ENCODE results near the gene TOMM40. TPM values are rescaled to one million over a fixed set of nuclear protein-coding genes. Genes with fewer than 3 reads are reported as not detected.

Gene TOMM40
- total and polyA plus RNA-seq, 2 of the 13 experiments (the other 11 are each of a cell fraction or from before 2014, with no cell fraction given), result 72.0 to 110 TPM

DNA sequence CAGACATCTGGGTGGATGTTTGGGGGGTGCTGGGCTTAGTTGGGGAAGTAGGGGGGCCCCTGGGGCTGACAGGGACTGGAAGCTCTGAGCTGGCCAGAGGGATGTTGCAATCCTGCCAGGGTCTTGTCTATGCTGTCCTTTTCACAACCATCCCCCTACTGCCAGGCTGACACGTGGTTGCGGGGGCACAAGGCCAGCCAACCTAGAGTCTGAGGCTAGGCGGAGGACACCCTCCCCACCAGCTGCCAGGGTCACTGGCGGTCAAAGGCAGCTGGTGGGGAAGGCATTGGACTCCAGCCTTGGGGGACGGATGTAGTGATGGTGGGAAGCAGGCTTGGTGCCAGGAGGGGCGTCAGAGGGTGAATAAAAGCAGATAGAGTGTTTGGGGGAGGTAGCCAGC is 21.8 kb downstream of the TOMM40 start (continued):
- no peak for TF ChIP-seq BHLHE40 (IDR thresholded peaks at IDR 0.05; ENCODE audit: low read length)
- TF ChIP-seq HOXA9 (CRISPR knock-in tag; IDR thresholded peaks at IDR 0.05; ENCODE audit: borderline replicate concordance), result 0 out of 2 replicates have a peak, but pooled peaks have one; percentile 51
- TF ChIP-seq ZNF780A (CRISPR knock-in tag; IDR thresholded peaks at IDR 0.05), result 0 out of 2 replicates have a peak, but pooled peaks have one; percentile 57
- no peak for TF ChIP-seq ZFYVE20 (CRISPR knock-in tag; IDR thresholded peaks at IDR 0.05; ENCODE audit: borderline replicate concordance, low read depth)
- no peak for TF ChIP-seq SMAD1 (CRISPR knock-in tag; IDR thresholded peaks at IDR 0.05; ENCODE audit: borderline replicate concordance, low read depth)
- no peak for TF ChIP-seq ZNF772 (CRISPR knock-in tag; IDR thresholded peaks at IDR 0.05)
- TF ChIP-seq HMG20A (CRISPR knock-in tag; IDR thresholded peaks at IDR 0.05; ENCODE audit: borderline replicate concordance), result peak; percentile 48; the same call in 1 of the 2 replicates
- no peak for TF ChIP-seq ZNF747 (CRISPR knock-in tag; IDR thresholded peaks at IDR 0.05; ENCODE audit: borderline replicate concordance)
- TF ChIP-seq HNRNPL (IDR thresholded peaks at IDR 0.05; ENCODE audit: low read depth, low read length), result peak; percentile 94
- TF ChIP-seq, protein P1, sequence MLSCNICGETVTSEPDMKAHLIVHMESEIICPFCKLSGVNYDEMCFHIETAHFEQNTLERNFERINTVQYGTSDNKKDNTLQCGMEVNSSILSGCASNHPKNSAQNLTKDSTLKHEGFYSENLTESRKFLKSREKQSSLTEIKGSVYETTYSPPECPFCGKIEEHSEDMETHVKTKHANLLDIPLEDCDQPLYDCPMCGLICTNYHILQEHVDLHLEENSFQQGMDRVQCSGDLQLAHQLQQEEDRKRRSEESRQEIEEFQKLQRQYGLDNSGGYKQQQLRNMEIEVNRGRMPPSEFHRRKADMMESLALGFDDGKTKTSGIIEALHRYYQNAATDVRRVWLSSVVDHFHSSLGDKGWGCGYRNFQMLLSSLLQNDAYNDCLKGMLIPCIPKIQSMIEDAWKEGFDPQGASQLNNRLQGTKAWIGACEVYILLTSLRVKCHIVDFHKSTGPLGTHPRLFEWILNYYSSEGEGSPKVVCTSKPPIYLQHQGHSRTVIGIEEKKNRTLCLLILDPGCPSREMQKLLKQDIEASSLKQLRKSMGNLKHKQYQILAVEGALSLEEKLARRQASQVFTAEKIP (CRISPR knock-in tag; IDR thresholded peaks at IDR 0.05; ENCODE audit: borderline replicate concordance), result no peak
- TF ChIP-seq WIZ (CRISPR knock-in tag; IDR thresholded peaks at IDR 0.05), result no peak
- TF ChIP-seq, protein P2, sequence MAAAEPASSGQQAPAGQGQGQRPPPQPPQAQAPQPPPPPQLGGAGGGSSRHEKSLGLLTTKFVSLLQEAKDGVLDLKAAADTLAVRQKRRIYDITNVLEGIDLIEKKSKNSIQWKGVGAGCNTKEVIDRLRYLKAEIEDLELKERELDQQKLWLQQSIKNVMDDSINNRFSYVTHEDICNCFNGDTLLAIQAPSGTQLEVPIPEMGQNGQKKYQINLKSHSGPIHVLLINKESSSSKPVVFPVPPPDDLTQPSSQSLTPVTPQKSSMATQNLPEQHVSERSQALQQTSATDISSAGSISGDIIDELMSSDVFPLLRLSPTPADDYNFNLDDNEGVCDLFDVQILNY (CRISPR knock-in tag; conservative IDR thresholded peaks at IDR 0.05), result no peak
- TF ChIP-seq GATAD1 (CRISPR knock-in tag; IDR thresholded peaks at IDR 0.05), result no peak
- TF ChIP-seq, protein P3, sequence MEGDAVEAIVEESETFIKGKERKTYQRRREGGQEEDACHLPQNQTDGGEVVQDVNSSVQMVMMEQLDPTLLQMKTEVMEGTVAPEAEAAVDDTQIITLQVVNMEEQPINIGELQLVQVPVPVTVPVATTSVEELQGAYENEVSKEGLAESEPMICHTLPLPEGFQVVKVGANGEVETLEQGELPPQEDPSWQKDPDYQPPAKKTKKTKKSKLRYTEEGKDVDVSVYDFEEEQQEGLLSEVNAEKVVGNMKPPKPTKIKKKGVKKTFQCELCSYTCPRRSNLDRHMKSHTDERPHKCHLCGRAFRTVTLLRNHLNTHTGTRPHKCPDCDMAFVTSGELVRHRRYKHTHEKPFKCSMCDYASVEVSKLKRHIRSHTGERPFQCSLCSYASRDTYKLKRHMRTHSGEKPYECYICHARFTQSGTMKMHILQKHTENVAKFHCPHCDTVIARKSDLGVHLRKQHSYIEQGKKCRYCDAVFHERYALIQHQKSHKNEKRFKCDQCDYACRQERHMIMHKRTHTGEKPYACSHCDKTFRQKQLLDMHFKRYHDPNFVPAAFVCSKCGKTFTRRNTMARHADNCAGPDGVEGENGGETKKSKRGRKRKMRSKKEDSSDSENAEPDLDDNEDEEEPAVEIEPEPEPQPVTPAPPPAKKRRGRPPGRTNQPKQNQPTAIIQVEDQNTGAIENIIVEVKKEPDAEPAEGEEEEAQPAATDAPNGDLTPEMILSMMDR (CRISPR knock-in tag; IDR thresholded peaks at IDR 0.05), result no peak
- no peak for TF ChIP-seq CBFB (CRISPR knock-in tag; IDR thresholded peaks at IDR 0.05)
- TF ChIP-seq, protein P4, sequence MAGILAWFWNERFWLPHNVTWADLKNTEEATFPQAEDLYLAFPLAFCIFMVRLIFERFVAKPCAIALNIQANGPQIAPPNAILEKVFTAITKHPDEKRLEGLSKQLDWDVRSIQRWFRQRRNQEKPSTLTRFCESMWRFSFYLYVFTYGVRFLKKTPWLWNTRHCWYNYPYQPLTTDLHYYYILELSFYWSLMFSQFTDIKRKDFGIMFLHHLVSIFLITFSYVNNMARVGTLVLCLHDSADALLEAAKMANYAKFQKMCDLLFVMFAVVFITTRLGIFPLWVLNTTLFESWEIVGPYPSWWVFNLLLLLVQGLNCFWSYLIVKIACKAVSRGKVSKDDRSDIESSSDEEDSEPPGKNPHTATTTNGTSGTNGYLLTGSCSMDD (CRISPR knock-in tag; IDR thresholded peaks at IDR 0.05), result no peak
- no peak for TF ChIP-seq ZNF292 (CRISPR knock-in tag; IDR thresholded peaks at IDR 0.05; ENCODE audit: borderline replicate concordance, low read depth)
- peak; percentile 86; the same call in 1 of the 3 replicates for TF ChIP-seq MXI1 (IDR thresholded peaks at IDR 0.05; ENCODE audit: borderline replicate concordance, low read depth, low read length)
- peak; percentile 19; the same call in 1 of the 2 replicates for TF ChIP-seq MXD4 (CRISPR knock-in tag; IDR thresholded peaks at IDR 0.05)
- TF ChIP-seq, protein P5, sequence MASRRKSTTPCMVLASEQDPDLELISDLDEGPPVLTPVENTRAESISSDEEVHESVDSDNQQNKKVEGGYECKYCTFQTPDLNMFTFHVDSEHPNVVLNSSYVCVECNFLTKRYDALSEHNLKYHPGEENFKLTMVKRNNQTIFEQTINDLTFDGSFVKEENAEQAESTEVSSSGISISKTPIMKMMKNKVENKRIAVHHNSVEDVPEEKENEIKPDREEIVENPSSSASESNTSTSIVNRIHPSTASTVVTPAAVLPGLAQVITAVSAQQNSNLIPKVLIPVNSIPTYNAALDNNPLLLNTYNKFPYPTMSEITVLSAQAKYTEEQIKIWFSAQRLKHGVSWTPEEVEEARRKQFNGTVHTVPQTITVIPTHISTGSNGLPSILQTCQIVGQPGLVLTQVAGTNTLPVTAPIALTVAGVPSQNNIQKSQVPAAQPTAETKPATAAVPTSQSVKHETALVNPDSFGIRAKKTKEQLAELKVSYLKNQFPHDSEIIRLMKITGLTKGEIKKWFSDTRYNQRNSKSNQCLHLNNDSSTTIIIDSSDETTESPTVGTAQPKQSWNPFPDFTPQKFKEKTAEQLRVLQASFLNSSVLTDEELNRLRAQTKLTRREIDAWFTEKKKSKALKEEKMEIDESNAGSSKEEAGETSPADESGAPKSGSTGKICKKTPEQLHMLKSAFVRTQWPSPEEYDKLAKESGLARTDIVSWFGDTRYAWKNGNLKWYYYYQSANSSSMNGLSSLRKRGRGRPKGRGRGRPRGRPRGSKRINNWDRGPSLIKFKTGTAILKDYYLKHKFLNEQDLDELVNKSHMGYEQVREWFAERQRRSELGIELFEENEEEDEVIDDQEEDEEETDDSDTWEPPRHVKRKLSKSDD (CRISPR knock-in tag; IDR thresholded peaks at IDR 0.05; ENCODE audit: low read depth), result no peak
- TF ChIP-seq, protein P6, sequence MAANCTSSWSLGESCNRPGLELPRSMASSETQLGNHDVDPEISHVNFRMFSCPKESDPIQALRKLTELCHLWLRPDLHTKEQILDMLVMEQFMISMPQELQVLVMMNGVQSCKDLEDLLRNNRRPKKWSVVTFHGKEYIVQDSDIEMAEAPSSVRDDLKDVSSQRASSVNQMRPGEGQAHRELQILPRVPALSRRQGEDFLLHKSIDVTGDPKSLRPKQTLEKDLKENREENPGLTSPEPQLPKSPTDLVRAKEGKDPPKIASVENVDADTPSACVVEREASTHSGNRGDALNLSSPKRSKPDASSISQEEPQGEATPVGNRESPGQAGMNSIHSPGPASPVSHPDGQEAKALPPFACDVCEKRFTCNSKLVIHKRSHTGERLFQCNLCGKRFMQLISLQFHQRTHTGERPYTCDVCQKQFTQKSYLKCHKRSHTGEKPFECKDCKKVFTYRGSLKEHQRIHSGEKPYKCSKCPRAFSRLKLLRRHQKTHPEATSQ (CRISPR knock-in tag; IDR thresholded peaks at IDR 0.05; ENCODE audit: borderline replicate concordance), result no peak

Measured in HepG2 (cell line).